ENCODE results near the gene DTNBP1.
"Not testable (repeated sequence)": the region's sequence is repeated elsewhere in the genome, so short reads cannot be mapped to it uniquely, and the experiment has no call there.

The DTNBP1 gene

GRCh38 chr6:15682965-15683822, 20.4 kb upstream of the DTNBP1 start:
- H3K27ac ChIP-seq (ENCODE audit: low read length): no peak overlapping the region
- peaks cover 9% of the 10 kb centered on the region; the same call in 1 of the 2 replicates for H3K4me1 ChIP-seq (ENCODE audit: insufficient read depth, low read length)
- H3K9ac ChIP-seq (ENCODE audit: low read depth, low read length): no peak overlapping the region
- no peak overlapping the region for H3K4me3 ChIP-seq (ENCODE audit: low read length)
- H3K9me3 ChIP-seq (ENCODE audit: insufficient read depth, low read depth, low read length): peaks cover 4% of the 10 kb centered on the region; the same call in 1 of the 2 replicates
- no peaks in the 10 kb centered on the region for H3K36me3 ChIP-seq (ENCODE audit: insufficient read depth, low read depth, low read length)
- no peaks in the 10 kb centered on the region for H3K27me3 ChIP-seq (ENCODE audit: insufficient read depth, low read length)

DNA sequence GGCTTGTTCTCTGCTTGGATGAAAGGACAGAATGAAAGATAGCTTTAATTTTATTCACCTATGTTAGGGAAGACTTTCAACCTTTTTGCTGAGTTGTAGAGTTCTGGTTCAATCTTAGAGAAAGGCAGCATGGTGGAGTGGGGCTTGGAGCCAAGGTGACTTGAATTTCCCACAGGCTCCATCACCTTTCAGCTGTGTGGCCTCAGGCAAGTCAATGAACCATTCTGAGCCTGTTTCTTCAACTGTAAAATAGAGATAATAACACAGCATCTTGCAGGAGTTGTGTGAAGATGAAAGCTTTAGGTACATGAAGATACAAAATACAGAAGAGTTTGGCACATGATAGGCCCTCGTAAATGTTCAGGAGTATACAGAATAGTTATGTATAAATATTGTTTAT, 19.1 kb upstream of the DTNBP1 start:
- Histone ChIP-seq H3K9me3 (ENCODE audit: insufficient read depth, low read depth, low read length) (peaks cover 4% of the 10 kb centered on the region; the same call in 1 of the 2 replicates), H3K36me3 (ENCODE audit: insufficient read depth, low read depth, low read length) (no peaks in the 10 kb centered on the region), H3K27ac (ENCODE audit: low read length) (no peak overlapping the region), H3K4me1 (ENCODE audit: insufficient read depth, low read length) (peaks cover 9% of the 10 kb centered on the region; the same call in 1 of the 2 replicates), H3K27me3 (ENCODE audit: insufficient read depth, low read length) (no peaks in the 10 kb centered on the region), H3K9ac (ENCODE audit: low read depth, low read length) (no peak overlapping the region), H3K4me3 (ENCODE audit: low read length) (no peak overlapping the region)

- H3K36me3 ChIP-seq (ENCODE audit: insufficient read depth, low read depth, low read length): no peaks in the 10 kb centered on the region
- no peaks in the 10 kb centered on the region for H3K27me3 ChIP-seq (ENCODE audit: insufficient read depth, low read length)
- H3K27ac ChIP-seq (ENCODE audit: low read length): no peak overlapping the region
- H3K9me3 ChIP-seq (ENCODE audit: insufficient read depth, low read depth, low read length): peaks cover 4% of the 10 kb centered on the region; the same call in 1 of the 2 replicates
- H3K4me1 ChIP-seq (ENCODE audit: insufficient read depth, low read length): peaks cover 12% of the 10 kb centered on the region; the same call in 1 of the 2 replicates
- H3K9ac ChIP-seq (ENCODE audit: low read depth, low read length): no peak overlapping the region
- H3K4me3 ChIP-seq (ENCODE audit: low read length): no peak overlapping the region
Measured at GRCh38 chr6:15678514-15678913, 15.7 kb upstream of the DTNBP1 start.

DNA sequence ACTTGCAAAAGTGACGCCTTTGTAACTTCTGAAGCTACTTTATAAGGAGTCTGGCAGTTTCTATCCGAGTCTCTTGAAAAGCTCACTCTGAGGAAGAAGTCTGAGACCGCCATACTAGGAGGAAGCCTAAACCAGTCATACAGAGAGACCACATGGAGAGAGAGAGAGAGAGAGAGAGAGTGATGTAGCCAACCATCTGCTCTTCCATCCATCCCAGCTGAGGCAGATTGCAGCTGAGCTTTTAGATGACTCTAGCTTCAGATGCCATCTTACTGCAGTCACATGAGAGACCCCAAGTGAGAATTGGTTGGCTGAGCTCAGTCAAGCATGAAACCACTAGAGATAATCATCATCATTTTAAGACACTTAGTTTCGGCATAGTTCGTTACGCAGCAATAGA, 15.0 kb upstream of the DTNBP1 start:
- Histone ChIP-seq H3K4me3 (ENCODE audit: low read length) (no peak overlapping the region), H3K9ac (ENCODE audit: low read depth, low read length) (no peak overlapping the region), H3K4me1 (ENCODE audit: insufficient read depth, low read length) (peaks cover 12% of the 10 kb centered on the region; the same call in 1 of the 2 replicates), H3K9me3 (ENCODE audit: insufficient read depth, low read depth, low read length) (peaks cover under 1% of the 10 kb centered on the region; the same call in 1 of the 2 replicates), H3K36me3 (ENCODE audit: insufficient read depth, low read depth, low read length) (no peaks in the 10 kb centered on the region), H3K27ac (ENCODE audit: low read length) (no peak overlapping the region), H3K27me3 (ENCODE audit: insufficient read depth, low read length) (no peaks in the 10 kb centered on the region)

- Histone ChIP-seq H3K36me3 (ENCODE audit: insufficient read depth, low read depth, low read length) (no peaks in the 10 kb centered on the region), H3K9ac (ENCODE audit: low read depth, low read length) (no peak overlapping the region), H3K9me3 (ENCODE audit: insufficient read depth, low read depth, low read length) (no peaks in the 10 kb centered on the region), H3K4me3 (ENCODE audit: low read length) (no peak overlapping the region), H3K27ac (ENCODE audit: low read length) (no peak overlapping the region), H3K27me3 (ENCODE audit: insufficient read depth, low read length) (no peaks in the 10 kb centered on the region), H3K4me1 (ENCODE audit: insufficient read depth, low read length) (peaks cover 12% of the 10 kb centered on the region; the same call in 1 of the 2 replicates)
Measured at GRCh38 chr6:15675536-15676220, 12.8 kb upstream of the DTNBP1 start.

GRCh38 chr6:15674690-15675386, 12.0 kb upstream of the DTNBP1 start:
- peaks cover 7% of the 10 kb centered on the region; the same call in 1 of the 2 replicates for H3K27me3 ChIP-seq (ENCODE audit: insufficient read depth, low read length)
- peaks cover 12% of the 10 kb centered on the region; the same call in 1 of the 2 replicates for H3K4me1 ChIP-seq (ENCODE audit: insufficient read depth, low read length)
- H3K36me3 ChIP-seq (ENCODE audit: insufficient read depth, low read depth, low read length): no peaks in the 10 kb centered on the region
- no peak overlapping the region for H3K9ac ChIP-seq (ENCODE audit: low read depth, low read length)
- H3K4me3 ChIP-seq (ENCODE audit: low read length): no peak overlapping the region
- no peaks in the 10 kb centered on the region for H3K9me3 ChIP-seq (ENCODE audit: insufficient read depth, low read depth, low read length)
- H3K27ac ChIP-seq (ENCODE audit: low read length): no peak overlapping the region

GRCh38 chr6:15673666-15674065, 10.8 kb upstream of the DTNBP1 start:
- Histone ChIP-seq H3K27ac (ENCODE audit: low read length) (no peak overlapping the region), H3K9me3 (ENCODE audit: insufficient read depth, low read depth, low read length) (no peaks in the 10 kb centered on the region), H3K27me3 (ENCODE audit: insufficient read depth, low read length) (peaks cover 10% of the 10 kb centered on the region; the same call in 1 of the 2 replicates), H3K4me1 (ENCODE audit: insufficient read depth, low read length) (peaks cover 12% of the 10 kb centered on the region; the same call in 1 of the 2 replicates), H3K4me3 (ENCODE audit: low read length) (no peak overlapping the region), H3K36me3 (ENCODE audit: insufficient read depth, low read depth, low read length) (no peaks in the 10 kb centered on the region), H3K9ac (ENCODE audit: low read depth, low read length) (no peak overlapping the region)

DNA sequence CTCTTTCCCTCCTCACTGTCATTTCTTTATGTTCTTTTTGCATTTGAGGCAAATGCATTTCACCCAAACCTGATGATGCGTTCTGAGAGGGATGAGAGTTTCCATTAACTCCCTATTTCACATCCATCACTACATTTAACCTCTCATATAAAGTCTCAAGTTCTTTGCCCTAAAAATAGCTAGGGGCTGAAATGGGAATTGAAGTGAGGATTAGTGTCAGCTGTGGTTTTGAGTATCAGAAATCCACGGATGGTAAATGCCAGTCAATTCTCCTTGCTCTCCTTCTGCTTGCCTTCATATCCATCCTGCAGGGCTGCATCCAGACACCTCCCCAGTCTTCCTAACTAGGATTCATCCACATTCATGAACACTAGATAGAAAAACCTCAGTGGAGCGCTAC, 10.0 kb upstream of the DTNBP1 start:
- Histone ChIP-seq H3K36me3 (ENCODE audit: insufficient read depth, low read depth, low read length) (no peaks in the 10 kb centered on the region), H3K27ac (ENCODE audit: low read length) (no peak overlapping the region), H3K9me3 (ENCODE audit: insufficient read depth, low read depth, low read length) (no peaks in the 10 kb centered on the region), H3K27me3 (ENCODE audit: insufficient read depth, low read length) (peaks cover 10% of the 10 kb centered on the region; the same call in 1 of the 2 replicates), H3K4me3 (ENCODE audit: low read length) (no peak overlapping the region), H3K9ac (ENCODE audit: low read depth, low read length) (no peak overlapping the region), H3K4me1 (ENCODE audit: insufficient read depth, low read length) (peaks cover 7% of the 10 kb centered on the region; the same call in 1 of the 2 replicates)

- Histone ChIP-seq H3K9me3 (ENCODE audit: insufficient read depth, low read depth, low read length) (no peaks in the 10 kb centered on the region), H3K4me3 (ENCODE audit: low read length) (no peak overlapping the region), H3K9ac (ENCODE audit: low read depth, low read length) (no peak overlapping the region), H3K27ac (ENCODE audit: low read length) (no peak overlapping the region), H3K36me3 (ENCODE audit: insufficient read depth, low read depth, low read length) (no peaks in the 10 kb centered on the region), H3K27me3 (ENCODE audit: insufficient read depth, low read length) (peaks cover 10% of the 10 kb centered on the region; the same call in 1 of the 2 replicates), H3K4me1 (ENCODE audit: insufficient read depth, low read length) (peaks cover 7% of the 10 kb centered on the region; the same call in 1 of the 2 replicates)
Measured at GRCh38 chr6:15672291-15672690, 9.5 kb upstream of the DTNBP1 start.

DNA sequence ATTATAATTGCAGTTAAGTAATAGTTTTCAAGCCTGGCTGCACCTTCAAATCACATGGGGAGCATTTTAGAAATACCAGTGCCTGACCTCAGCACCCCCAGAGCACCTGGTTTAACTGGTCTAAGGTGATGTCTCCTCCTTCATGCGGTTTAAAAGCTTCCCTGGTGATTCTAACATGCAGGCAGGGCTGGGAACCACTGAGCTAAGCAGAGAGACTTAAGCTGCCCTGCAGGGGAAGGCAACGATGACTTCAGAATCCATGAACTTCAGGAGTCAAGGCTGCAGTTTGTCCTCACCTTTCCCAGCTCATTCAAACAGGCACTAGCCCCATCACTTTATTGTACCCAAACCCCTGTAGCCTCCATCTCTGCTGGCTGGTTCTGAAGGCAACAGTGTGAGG, 6.1 kb upstream of the DTNBP1 start:
- no peak overlapping the region for H3K4me3 ChIP-seq (ENCODE audit: low read length)
- H3K27me3 ChIP-seq (ENCODE audit: insufficient read depth, low read length): peaks cover 26% of the 10 kb centered on the region
- H3K4me1 ChIP-seq (ENCODE audit: insufficient read depth, low read length): no peaks in the 10 kb centered on the region
- no peak overlapping the region for H3K9ac ChIP-seq (ENCODE audit: low read depth, low read length)
- H3K27ac ChIP-seq (ENCODE audit: low read length): no peak overlapping the region
- H3K36me3 ChIP-seq (ENCODE audit: insufficient read depth, low read depth, low read length): no peaks in the 10 kb centered on the region
- H3K9me3 ChIP-seq (ENCODE audit: insufficient read depth, low read depth, low read length): no peaks in the 10 kb centered on the region

DNA sequence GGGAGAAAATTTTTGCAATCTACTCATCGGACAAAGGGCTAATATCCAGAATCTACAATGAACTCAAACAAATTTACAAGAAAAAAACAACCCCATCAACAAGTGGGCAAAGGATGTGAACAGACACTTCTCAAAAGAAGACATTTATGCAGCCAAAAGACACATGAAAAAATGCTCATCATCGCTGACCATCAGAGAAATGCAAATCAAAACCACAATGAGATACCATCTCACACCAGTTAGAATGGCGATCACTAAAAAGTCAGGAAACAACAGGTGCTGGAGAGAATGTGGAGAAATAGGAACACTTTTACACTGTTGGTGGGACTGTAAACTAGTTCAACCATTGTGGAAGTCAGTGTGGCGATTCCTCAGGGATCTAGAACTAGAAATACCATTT, 4.1 kb upstream of the DTNBP1 start:
- H3K27ac ChIP-seq (ENCODE audit: low read length); H3K4me1 ChIP-seq (ENCODE audit: insufficient read depth, low read length); H3K9me3 ChIP-seq (ENCODE audit: insufficient read depth, low read depth, low read length); H3K4me3 ChIP-seq (ENCODE audit: low read length); H3K9ac ChIP-seq (ENCODE audit: low read depth, low read length); H3K36me3 ChIP-seq (ENCODE audit: insufficient read depth, low read depth, low read length): not testable (repeated sequence)
- peaks cover 37% of the 10 kb centered on the region for H3K27me3 ChIP-seq (ENCODE audit: insufficient read depth, low read length)

All from iPS-20b (cell line).